SK-N-SH (cell line): Measurements from ENCODE around the gene LSM10. TPM values are rescaled to one million over a fixed set of nuclear protein-coding genes. Genes with fewer than 3 reads are reported as not detected.

Source experiments
- CTCF ChIP-seq: fragments of 200-600 bp; sonication (generic); IDR thresholded peaks from 2 replicates; pipeline ENCODE4 v1.6.1; 2017; ENCODE audit warnings: antibody characterized with exemption, mild to moderate bottlenecking, moderate library complexity
- EP300 ChIP-seq, 2 experiments: IDR thresholded peaks; 2 replicates each; pipeline versions ENCODE4 v1.4.0 to v1.6.1; 2012; ENCODE audit warnings: borderline replicate concordance in 1 of 2, low read depth in 1 of 2, low read length in 1 of 2
- FOXJ3 ChIP-seq: sonication (generic); formaldehyde crosslinking; IDR thresholded peaks from 2 replicates; pipeline ENCODE4 v1.5.1; 2020; ENCODE audit warnings: mild to moderate bottlenecking, missing genetic modification reagents
- GABPA ChIP-seq: IDR thresholded peaks from 2 replicates; pipeline ENCODE4 v1.4.0; 2012; ENCODE audit warnings: low read depth, mild to moderate bottlenecking
- JUND ChIP-seq: IDR thresholded peaks from 2 replicates; pipeline ENCODE4 v1.4.0; 2012
- NFIC ChIP-seq: IDR thresholded peaks from 2 replicates; pipeline ENCODE4 v1.4.0; 2012; ENCODE audit warnings: borderline replicate concordance
- RAD21 ChIP-seq: IDR thresholded peaks from 2 replicates; pipeline ENCODE4 v1.6.1; 2012; ENCODE audit warnings: mild to moderate bottlenecking, low read length
- RCOR1 ChIP-seq: fragments of 150-350 bp; IDR thresholded peaks from 2 replicates; pipeline ENCODE4 v1.6.1; 2017; ENCODE audit warnings: antibody characterized with exemption, low read length
- RFX5 ChIP-seq: IDR thresholded peaks from 2 replicates; pipeline ENCODE4 v1.6.1; 2012; ENCODE audit warnings: mild to moderate bottlenecking, improper control_type of control experiment, low read length
- RXRA ChIP-seq: IDR thresholded peaks from 2 replicates; pipeline ENCODE4 v1.4.0; 2012; ENCODE audit warnings: low read depth, mild to moderate bottlenecking, borderline replicate concordance
- SIN3A ChIP-seq: IDR thresholded peaks from 2 replicates; pipeline ENCODE4 v1.6.1; 2012; ENCODE audit warnings: low read depth, mild to moderate bottlenecking, low read length, moderate library complexity, borderline replicate concordance
- TEAD4 ChIP-seq: IDR thresholded peaks from 2 replicates; pipeline ENCODE4 v1.4.0; 2012; ENCODE audit warnings: mild to moderate bottlenecking, borderline replicate concordance; ENCODE audit not compliant: insufficient read depth
- YY1 ChIP-seq: IDR thresholded peaks from 2 replicates; pipeline ENCODE4 v1.4.0; 2012; ENCODE audit warnings: low read depth, mild to moderate bottlenecking
- polyA plus RNA-seq, 3 experiments: library from polyadenylated mRNA; depleted of rRNA; stranded (reverse); fragments of >200 nt; gene quantifications; 2 replicates each; pipeline ENCODE4 v1.2.3, GENCODE V29; 2012
- TF ChIP-seq, protein P1 (sequence below): IDR thresholded peaks from 2 replicates; pipeline ENCODE4 v1.4.0; 2012; ENCODE audit warnings: low read depth
- TF ChIP-seq, protein P2 (sequence below): IDR thresholded peaks from 2 replicates; pipeline ENCODE4 v1.4.0; 2012; ENCODE audit warnings: low read depth, borderline replicate concordance
- TF ChIP-seq, protein P3 (sequence below): IDR thresholded peaks from 2 replicates; pipeline ENCODE4 v1.6.1; 2012; ENCODE audit warnings: mild to moderate bottlenecking, low read depth, low read length, moderate library complexity
- TF ChIP-seq, protein P4 (sequence below): fragments of 150-350 bp; IDR thresholded peaks from 2 replicates; pipeline ENCODE4 v1.6.1; 2016; ENCODE audit warnings: mild to moderate bottlenecking, low read depth, low read length

LSM10 gene
- polyA plus RNA-seq, 1 of the 3 experiments (the other 2 are of a cell fraction): 96.8 TPM

DNA sequence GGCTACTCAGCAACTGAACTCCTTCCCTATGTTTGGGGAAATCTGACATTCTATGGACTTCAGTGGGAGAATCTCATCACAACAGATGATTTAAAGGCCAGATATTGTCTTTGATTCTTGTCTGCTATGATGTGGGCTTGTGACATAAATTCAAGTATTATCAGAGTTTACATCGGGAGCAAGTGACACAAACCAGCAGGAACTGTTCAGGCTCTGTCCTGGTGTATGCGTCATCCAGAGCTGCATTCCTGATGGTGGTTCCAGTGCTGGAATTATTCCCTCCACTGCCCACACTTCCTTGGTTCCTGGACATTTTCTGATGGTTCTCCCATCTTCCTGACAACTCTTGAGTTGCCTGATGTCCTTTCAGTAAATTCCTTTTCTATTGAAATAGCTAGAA, 10.8 kb upstream of the LSM10 start (continued):
- TF ChIP-seq RFX5 (no peak), RCOR1 (peak; percentile 93), TEAD4 (0 out of 2 replicates have a peak, but pooled peaks have one; percentile 46), EP300 (IDR thresholded peaks at IDR 0.05; ENCODE audit: borderline replicate concordance in 1 of 2, low read depth in 1 of 2, low read length in 1 of 2) (peak; percentile 60 to 65; a peak in 2 of 4 replicates), YY1 (no peak), GABPA (no peak), JUND (peak; percentile 85), CTCF (no peak), FOXJ3 (CRISPR knock-in tag) (no peak), SIN3A (peak; percentile 61; the same call in 1 of the 2 replicates), NFIC (peak; percentile 17; the same call in 1 of the 2 replicates), RAD21 (no peak), RXRA (no peak)
- TF ChIP-seq, protein P1, sequence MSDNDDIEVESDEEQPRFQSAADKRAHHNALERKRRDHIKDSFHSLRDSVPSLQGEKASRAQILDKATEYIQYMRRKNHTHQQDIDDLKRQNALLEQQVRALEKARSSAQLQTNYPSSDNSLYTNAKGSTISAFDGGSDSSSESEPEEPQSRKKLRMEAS: no peak
- TF ChIP-seq, protein P2, sequence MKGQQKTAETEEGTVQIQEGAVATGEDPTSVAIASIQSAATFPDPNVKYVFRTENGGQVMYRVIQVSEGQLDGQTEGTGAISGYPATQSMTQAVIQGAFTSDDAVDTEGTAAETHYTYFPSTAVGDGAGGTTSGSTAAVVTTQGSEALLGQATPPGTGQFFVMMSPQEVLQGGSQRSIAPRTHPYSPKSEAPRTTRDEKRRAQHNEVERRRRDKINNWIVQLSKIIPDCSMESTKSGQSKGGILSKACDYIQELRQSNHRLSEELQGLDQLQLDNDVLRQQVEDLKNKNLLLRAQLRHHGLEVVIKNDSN: no peak
- TF ChIP-seq, protein P3, sequence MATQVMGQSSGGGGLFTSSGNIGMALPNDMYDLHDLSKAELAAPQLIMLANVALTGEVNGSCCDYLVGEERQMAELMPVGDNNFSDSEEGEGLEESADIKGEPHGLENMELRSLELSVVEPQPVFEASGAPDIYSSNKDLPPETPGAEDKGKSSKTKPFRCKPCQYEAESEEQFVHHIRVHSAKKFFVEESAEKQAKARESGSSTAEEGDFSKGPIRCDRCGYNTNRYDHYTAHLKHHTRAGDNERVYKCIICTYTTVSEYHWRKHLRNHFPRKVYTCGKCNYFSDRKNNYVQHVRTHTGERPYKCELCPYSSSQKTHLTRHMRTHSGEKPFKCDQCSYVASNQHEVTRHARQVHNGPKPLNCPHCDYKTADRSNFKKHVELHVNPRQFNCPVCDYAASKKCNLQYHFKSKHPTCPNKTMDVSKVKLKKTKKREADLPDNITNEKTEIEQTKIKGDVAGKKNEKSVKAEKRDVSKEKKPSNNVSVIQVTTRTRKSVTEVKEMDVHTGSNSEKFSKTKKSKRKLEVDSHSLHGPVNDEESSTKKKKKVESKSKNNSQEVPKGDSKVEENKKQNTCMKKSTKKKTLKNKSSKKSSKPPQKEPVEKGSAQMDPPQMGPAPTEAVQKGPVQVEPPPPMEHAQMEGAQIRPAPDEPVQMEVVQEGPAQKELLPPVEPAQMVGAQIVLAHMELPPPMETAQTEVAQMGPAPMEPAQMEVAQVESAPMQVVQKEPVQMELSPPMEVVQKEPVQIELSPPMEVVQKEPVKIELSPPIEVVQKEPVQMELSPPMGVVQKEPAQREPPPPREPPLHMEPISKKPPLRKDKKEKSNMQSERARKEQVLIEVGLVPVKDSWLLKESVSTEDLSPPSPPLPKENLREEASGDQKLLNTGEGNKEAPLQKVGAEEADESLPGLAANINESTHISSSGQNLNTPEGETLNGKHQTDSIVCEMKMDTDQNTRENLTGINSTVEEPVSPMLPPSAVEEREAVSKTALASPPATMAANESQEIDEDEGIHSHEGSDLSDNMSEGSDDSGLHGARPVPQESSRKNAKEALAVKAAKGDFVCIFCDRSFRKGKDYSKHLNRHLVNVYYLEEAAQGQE: peak; percentile 75; the same call in 1 of the 2 replicates
- TF ChIP-seq, protein P4, sequence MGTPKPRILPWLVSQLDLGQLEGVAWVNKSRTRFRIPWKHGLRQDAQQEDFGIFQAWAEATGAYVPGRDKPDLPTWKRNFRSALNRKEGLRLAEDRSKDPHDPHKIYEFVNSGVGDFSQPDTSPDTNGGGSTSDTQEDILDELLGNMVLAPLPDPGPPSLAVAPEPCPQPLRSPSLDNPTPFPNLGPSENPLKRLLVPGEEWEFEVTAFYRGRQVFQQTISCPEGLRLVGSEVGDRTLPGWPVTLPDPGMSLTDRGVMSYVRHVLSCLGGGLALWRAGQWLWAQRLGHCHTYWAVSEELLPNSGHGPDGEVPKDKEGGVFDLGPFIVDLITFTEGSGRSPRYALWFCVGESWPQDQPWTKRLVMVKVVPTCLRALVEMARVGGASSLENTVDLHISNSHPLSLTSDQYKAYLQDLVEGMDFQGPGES: no peak
